Measurements from ENCODE around the gene CCDC88C. TPM values are rescaled to one million over a fixed set of nuclear protein-coding genes. Genes with fewer than 3 reads are reported as not detected.

The CCDC88C gene
- polyA plus RNA-seq, 1 donor, result 18.3 TPM

DNA sequence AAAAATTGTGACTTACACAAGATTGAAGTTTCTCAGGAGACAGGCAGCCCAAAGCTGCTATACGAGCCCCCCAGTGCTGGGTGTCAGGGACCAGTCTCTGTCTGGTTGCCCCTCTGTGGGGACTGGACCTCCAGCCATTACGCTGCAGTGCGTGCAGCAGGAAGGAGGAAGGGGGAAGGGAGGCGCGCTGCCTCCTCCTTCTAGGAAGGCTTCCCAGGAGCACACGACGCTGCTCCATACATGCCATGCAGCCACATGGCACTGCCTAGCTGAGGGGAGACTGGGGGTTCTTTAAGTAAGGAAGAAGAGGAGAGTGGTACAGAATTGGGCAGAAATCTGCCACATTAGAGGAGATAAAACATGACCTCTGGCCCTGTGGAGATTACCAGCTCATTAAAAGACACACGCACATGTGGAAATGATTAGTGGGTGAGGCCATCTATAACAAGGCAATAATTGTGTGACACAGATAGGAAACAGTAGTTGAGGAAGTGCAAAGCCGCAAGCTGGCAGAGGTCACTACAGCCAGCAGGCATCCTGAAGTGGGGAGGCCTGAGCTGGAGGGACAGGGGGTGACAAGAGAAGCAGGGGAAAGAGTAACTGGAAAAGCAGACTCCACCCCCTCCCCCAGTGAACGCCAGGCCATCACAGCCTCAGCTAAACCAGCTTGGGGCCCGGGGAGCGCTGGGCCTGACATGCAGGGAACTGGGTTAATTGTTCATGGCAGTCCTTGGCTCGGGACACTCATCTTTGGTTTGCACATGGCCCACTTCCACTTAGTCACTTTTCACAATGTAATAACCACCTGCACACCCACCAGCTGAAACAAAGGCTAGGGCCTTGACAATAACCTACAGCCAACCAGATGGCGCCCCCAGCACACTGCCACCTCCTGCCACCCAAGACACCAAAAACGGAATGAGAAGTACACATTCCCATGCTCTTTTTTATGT is 39.6 kb downstream of the CCDC88C start:
- DNase-seq, result no peak

DNA sequence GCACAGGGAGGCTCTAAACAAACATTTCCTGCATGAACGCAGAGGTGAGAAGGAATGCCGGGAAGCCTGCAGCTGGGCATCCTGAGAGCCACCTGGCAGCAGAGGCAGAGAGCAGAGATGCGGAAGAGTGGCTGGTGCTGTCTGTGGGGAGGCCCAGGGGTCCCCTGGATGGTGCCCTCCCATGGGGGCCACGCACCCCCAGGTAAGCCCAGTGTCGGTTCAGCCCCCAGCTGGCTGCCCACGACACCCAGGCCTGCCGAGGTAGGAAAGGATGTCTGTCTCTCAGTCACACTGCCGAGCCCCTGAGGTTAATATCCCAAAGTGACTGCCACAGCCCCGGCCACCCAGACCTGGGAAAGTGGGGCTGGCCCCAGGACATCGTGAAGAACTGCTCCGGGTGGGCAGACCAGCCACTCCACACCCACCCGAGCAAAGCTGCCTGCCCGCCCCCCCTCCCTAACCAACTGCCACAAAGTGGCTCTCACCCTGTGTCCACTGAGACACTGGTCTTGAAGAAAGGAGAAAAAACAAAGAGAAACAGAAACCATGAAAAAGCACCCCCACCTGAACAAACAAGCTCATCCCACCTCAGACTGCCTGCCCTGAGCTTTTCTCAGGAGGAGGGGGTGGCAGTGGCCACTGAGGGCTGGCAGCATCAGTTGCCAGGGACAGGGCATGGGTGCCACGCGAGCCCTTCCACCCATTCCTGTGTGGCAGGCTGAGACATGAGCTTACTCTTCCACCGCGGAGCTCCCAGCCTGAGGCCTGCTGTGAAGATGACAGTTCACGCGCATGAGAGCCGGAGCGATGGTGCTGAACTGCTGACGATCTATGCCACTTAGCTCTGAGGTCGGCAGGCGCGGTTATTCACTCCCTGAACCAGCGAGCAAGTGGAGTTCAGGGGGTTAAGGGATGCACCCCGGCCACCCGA is 40.8 kb downstream of the CCDC88C start:
- DNase-seq, result no peak

DNA sequence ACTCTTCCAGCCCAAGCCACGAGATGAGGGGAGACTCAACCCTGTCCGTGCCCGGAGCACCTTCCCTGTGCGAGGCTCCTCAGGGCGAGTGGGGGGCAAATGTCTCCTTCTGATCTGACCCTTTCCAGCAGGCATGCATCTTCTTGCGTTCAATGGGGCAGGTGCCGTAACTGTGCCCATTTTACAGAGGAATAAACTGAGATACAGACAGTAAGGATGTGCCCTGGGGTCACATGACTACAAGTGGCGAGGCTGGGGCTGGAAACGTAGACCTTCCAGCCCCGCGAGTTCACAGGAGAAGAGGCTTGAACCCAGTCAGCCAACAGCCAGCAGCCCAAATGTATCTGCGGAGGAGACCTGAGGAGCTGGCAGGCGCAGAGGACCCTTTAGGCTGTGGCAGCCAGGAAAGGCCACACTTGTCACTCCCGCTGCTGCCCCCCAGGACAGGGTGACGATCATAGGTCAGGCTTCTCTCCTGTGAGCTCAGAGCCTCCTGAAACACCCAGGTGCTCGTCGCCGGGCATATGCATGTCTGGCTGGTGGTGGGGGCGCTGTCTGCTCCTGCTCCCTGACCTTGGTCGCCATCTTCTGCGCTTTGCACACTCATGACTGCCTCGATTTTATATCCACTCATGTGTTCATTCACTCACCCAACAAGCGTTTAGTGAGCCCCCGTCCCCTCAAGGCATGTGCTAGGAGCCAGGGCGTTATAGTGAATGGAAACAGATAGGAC is 41.7 kb downstream of the CCDC88C start:
- DNase-seq, result no peak

DNA sequence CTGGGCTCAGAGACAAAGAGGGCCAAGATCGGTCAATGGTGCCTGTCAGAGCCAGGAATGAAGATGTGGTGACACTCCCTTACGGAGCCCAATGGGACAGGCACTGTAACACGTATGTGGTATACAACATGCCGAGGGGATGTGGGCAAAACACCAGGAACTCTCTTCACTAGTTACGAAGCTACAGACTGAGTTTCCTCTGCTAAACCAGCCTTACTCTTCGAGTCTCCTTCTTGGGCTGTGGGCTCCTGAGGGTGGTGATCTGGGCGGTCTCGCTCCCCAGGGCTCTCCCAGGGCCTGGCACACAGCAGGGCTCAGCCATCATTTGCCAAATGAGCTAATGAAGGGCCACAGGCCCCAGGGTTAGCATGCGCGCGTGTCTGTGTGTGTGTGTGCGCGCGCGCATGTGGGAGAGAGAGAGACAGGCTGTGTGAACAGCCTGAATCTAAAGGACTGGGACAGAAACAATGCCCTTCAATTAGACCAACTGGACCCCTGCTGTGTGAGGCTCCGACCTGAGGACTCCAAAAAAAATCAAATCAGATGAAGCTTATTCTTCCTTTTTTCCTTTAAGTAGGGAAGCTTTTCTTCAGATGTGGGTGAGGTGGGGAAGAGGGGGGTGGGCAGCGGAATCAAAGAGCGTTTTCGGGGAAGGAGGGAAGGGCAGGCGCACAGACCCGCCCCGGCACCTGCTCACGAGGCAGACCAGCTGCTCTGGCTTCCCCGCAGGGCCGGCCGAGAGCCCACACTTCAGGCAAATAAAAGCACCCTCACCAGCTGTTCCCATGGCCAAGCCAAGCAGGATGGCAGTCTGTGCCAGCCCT is 42.5 kb downstream of the CCDC88C start:
- no peak for DNase-seq

DNA sequence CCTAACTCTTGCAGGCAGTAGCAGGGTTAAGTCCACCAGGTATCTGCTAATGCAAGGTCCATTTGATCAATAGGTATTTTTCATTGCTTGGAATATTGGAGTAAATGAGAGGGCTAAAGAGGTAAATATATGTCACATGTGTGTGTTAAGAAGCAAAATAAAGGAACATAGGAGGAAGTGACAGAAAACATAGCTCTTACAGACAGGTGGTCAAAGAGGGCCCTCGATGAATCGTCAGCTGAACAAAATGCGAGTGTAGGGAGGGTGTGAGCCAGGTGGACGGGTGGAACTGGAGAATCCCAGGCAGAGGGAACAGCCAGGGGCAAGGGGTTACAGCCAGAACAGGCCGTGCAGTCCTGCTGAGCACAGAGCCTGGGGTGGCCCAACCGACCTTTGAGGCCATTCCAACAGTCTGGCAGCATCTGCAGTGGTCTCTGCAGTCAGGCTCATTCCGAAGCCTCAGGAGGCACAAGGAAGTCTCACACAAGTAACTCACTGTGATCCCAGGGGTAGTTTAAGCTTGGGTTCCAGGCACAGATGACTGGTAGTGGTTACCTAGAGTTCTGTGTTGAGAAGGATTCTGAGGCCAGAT is 43.2 kb downstream of the CCDC88C start:
- DNase-seq, result no peak

DNA sequence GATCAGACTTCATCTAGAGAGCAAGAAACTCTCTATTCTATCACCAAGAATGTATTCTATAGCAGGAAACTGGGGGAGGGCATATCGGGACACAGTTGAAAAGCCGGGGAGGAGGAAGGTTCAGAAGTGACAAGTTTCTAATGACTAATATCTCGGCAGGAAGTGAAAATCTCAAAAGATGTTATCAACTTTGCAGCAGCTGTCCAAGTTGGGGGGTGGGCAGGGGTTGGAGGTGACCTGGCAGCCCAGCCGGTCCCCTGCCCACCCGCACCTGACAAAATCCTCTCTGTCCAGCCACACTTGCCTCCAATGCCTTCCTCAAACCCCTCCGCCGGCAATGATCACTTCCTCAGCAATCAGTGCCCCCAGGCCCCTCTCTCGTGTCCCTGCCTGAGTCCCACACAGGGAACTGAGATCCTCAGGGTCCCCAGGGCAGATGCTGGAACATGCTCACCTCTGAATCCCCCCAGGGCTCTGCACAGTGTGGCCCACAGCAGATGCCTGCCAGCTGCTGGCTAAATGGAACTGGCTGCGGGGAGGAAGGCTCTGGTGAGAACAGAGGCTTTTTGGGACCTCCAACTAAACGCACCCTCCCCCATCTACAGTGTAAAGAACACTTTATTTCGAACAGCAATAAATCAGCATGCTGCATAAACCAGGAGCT is 43.9 kb downstream of the CCDC88C start:
- no peak for DNase-seq

DNA sequence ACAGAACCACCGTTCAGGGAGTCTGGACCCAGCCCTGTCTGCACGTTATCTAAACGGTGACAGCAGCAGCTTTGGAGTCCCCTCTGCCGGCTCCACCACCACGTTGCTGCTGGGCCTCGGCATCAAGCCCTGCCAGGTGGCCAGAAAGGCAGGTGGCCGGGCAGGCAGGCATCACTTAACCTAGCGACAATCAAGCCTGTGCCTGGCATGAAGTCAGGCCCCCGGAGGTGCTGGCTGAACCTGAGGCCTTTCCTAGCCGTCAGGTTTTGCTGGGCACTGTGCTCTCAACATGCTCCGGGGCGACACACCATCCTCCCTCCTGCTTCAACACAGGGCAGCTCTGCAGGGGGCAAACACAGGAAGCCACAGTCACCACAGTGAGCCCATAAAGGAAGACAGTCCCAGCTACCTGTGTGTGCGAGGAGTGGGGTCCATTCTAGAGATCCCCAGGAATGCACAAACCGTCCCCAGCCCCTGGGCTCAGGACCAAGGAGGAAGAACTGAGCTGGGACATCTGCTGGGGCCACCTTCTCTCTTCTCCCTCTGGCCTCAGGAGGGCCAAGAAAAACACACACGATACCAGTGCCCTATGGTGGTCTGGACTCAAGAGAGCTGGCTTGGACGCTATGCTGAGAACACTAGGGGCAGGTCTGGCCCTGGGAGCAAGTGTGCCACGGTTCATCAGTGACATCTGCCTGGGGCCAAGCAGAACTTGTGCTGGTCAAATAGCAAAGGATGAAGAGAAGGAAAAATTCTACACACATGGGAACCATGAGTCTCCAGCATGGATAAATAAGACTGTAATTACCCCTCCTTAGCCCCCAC is 44.7 kb downstream of the CCDC88C start:
- DNase-seq, result no peak

DNA sequence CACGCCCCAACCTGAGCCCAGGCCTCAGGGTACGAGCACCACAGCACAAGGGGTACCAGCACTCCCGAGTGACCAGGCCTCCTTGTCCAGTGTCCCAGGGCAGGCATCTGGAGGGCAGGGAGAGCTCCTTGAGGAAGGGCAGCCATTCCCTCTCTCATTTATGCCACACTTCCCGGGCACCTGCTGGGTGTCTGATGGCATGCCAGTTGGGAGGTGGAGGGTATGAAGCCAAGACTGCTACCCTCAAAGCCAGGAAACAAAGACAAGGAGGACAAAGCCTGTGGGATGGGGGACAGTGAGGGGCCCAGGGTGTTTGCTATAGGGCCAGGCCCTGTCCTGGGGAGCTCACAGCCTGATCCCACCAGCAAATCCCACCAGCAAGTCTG is 45.6 kb downstream of the CCDC88C start:
- DNase-seq, result no peak

DNA sequence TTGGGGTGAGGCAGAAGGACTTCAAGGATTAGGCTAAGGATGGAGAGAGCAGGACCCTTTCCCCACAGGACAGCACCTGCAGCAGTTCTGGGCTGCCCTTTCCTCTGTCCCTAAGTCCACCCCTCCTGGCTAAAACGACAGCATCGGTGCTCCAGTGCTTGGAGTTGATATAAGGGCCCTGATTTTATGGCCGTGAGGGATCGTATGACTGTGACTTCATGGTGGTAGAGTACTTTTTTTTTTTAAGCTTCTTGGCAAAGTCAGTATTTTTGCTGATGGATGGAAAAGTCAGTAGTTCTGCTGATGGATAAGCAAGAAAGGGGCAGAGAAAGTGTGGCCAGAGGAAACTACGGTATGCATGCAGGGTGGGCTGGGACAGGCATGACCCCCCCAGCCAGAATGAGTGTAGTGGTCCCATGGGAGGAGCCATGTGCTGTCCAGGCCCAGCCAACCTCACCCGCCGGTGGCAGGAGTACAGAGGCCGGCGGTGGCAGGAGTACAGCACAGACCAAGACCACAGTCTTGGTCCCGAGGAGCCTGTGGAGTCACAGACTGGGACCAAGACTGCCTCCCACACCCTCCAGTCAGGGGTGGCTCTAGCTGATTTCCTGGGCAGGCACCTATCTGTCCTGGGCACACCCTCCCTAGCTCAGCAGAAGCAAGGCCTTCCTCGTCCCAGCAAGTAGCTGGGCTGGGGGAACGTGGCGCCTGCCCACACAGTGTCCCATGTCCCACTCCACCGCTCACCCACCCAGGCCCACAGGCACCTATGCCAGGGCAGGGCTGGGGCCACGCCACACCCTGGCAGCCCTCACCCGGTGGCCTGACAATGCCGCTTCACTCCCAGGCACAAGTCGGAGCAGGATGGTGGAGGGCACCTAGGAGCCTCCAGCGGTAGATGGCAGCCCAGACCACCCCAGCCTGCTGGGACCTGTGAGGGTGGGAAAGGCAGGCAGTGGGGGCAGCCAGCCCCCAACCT is 46.3 kb downstream of the CCDC88C start:
- no peak for DNase-seq

DNA sequence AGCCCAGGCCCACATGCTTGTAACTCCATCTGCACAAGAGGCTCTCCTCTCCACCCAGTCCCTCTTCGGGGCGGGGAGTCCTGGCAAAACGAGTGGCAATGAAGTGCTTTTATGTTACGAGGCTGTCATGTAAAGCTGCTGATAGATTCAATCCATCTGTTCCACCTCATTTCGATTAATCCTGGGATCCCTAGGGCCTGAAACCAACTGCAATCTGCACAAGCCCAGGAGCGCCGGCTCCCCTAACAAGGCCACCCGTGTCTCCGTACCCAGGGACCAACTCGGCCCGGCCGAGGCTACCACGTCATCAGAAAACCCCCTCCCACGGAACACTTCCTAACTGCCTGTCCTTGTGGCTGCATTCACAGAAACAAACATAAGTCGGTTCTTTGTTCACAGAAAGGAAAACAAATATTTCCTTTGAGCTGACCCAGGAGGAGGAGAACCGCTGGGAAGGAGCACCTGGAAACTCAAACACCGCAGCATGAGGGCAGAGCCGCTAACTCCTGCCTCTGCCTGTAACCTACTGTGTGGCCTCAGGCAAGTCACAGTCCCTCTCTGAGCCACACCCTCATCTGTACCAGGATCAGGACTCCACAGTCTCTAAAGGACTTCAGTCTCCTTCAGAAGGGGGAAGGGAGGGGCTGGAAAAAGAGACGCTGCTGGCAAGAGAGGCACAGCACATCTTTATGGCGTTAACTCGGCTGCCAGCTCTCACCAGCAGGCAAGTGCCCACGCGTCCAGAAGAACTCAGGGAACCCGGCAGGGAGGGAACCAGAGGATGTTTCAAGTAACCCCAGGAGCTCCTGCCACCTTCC is 47.8 kb downstream of the CCDC88C start:
- DNase-seq, result no peak

DNA sequence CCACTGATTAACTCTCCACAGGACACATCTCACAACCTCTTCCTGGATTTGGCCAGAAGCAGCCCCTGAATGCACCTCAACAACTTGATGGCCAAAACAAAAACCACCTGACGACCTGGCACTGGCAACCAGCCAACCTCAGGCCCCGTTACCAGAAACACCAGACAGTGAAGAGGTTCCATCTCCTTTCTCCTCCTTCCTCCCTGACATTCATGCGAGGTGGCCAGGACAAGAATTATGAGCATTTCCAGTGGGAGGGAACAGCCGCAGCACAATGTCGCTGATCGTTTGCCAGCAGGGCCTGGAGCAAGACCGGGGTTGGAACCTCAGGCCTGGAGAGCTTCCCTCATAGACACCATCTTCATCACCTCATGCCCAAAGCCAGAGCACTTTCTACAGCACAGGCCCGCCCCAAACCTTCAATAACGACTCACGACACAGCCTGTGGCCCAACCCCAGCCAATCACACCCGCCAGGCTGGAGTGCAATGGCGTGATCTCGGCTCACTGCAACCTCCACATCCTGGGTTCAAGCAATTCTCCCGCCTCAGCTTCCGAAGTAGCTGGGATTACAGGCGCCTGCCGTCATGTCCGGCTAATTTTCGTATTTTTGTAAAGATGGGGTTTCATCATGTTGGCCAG is 48.7 kb downstream of the CCDC88C start:
- DNase-seq, result no peak

DNA sequence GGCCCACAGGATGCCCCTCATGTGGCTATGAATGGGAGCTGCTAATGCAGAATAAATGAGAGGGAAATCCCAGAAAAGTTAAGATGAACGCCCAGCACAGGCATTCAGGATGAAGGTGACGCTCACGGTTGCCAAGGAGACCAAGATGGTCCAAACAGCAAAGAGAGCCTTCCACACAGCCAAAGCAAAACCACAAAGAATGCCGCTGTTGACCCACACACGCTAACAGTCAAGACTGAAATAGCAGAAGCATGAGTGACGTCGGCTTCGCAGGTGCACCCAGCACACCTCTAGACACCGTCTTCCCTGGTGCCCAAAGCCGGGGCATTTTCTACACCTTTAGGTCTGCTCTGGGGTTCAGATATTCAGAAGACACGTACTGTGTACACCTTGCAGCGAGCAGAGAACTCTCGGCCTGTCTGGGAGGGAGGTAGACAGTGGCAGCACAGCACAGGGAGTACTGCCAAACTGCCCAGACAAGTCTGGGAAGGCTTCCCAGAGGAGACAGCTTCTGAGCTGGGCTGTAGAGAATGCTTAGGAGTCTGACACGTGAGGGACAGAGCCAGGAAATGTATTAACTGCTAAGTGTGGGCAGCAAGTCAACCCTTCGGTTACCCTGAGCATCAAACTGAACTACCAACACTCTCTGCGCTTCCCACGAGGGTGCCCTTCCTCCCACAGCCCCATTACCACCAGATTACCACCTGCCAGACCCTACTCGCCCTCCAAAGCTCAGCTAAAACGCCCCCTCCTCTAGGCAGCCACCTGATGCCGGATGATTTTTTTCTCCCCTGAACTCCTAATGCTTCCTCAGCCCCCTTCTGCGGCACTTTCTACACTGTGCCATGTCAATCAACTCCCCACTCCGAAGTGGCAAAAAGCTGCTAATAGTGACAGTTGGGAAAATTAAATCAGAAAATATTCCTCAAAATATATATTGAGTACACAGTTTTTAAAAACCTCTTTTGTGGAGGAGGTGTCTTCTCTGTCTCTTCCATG is 50.1 kb downstream of the CCDC88C start:
- no peak for DNase-seq

DNA sequence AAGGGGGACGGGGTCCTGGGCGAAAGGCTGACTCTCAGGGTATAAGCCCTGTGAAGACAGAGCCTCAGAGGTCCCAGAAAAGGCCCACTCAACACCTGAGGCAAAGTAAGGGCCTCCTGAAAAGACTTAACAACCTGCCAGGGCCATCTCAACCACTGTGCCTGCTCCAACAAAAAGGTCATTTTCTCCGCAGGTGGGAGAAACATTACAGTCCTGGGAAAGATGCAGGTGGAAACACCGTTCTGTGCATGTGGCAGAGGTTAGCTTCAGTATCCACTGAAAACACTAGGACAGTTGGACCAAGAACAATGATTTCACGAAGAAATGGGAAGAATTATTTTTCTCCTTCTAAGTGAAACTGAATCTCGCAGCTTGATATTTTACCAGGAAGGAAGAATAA is 50.9 kb downstream of the CCDC88C start:
- DNase-seq, result no peak

DNA sequence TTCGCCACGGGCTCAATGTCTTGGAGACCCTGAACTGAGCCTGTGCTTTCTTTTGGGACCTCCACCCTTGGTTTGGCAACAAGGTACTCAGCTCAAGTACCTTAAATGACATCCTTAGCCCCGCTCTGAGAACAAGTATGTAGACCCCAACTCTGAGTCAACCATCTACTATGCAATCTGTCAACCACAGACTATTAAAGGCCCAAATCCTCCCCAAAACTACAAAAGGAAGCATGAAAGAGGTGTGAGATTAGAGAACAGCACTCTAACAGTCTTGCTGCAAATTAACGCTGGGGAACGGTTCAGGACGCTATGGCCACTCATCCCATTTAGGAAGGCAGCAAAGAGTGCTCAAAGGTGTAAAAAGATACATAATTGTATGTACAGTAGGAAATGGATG is 52.1 kb downstream of the CCDC88C start:
- no peak for DNase-seq

DNA sequence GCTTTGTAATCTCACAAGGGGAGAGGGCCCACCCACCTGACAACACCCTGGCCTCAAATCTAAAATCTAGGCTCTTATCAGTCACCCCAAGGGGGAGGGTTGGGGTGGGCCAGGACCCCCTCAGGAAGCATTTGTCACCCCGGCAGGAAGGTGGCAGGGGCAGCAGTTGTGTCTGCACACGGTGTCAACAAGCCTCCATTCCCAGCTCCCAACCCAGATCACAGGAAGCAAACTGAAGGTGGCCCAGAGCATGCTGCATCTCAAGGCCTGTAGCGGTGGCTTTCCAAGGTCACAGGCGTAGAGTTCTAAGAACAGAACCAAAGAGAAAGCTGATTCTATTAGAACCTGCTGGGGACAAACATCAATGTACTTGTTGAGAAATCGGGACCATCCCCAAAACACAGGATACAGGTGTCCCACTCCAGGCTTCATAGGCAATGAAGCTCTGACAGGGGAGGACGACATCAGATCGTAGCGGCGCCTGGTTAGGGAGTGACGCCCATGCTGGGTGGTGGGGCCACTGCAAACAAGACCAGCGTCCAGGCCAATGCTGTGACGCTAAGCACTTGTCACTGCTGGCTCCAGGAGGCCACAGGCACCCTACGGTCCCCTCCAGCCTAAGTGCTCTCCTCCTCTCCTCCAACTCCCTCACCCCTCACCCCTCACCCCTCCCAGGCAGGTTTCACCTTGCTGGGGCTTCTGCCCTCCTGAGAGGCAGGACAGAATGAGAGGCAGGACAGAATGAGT is 52.9 kb downstream of the CCDC88C start:
- DNase-seq, result no peak
